GM18499 (cell line): ENCODE results near the gene NCKIPSD.

Source experiments
- ATAC-seq: cut with Tn5 transposase; IDR thresholded peaks from one replicate; pipeline ENCODE4 v1.9.1; 2021; ENCODE audit warnings: moderate number of reproducible peaks; ENCODE audit not compliant: insufficient read depth, unreplicated experiment

Gene NCKIPSD

DNA sequence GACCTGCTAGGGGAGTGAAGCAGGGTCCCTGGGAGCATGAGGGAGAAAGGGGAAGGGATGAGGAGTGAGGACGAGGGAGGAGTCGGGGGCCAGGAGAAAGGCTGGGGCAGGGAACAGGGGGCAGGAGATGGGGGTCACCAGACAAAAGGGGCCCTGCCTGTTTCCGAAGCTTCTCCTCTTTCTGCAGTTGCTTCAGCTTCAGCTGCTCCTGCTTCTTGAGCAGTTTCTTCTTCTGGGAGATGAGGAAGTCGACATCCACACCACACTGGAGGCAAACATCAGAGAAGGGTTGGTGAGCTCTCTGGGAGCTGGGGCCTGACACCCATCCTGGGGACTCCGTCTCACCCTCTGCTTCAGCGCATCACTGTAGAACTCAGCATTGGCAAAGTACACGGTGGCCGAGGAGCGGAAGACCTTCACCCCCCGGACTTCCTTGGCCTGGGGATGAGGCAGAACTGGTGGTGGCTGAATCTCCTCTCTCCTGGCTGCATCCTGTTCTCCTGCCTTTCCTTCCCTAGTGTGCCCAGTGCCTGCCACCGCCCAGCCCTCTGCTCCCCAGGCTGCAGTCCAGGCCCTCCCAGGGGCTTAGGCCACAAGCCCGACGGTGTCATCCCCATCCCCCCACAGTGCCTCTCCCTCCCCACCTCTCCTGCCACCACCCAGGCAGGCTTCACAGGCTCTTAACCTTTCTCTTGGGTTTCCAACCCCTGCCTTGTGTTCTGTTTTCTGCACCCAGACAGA is 57.3 kb downstream of the NCKIPSD start:
- no peak for ATAC-seq

DNA sequence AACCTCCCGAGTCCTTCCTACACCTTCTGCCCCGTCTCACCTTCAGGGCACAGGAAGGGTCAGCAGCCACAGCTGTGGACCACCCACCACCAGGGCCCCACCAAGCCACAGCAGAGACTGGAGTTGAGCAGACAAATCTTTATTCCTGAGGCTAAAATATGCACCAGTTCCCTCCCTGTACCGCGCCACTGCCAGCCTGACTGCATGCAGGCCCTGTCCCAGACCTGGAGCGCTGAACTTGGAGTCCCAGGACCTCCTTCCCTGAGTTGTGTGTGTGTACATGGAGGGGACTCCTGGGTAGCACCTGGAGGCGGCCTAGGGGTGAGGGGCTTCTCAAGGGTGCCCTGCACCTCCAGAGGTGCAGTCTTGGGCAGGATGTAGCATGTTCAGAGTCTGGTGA is 60.1 kb downstream of the NCKIPSD start:
- no peak for ATAC-seq

DNA sequence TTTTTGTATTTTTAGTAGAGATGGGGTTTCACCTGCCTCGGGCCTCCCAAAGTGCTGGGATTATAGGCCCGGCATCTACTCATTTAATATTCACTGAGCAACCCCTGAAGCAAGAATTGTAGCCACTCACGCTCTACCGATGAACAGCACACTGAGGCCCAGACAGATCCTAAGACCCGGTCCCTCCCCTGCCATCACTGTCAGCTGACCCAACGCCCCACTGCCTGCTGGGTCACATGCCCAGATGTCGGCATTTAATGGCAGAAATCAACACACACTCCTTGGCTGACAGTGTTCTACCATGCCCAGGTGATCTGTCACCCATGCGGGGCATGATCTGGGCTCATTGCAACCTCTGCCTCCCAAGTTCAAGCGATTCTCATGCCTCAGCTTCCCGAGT is 60.9 kb downstream of the NCKIPSD start:
- ATAC-seq, result no peak

DNA sequence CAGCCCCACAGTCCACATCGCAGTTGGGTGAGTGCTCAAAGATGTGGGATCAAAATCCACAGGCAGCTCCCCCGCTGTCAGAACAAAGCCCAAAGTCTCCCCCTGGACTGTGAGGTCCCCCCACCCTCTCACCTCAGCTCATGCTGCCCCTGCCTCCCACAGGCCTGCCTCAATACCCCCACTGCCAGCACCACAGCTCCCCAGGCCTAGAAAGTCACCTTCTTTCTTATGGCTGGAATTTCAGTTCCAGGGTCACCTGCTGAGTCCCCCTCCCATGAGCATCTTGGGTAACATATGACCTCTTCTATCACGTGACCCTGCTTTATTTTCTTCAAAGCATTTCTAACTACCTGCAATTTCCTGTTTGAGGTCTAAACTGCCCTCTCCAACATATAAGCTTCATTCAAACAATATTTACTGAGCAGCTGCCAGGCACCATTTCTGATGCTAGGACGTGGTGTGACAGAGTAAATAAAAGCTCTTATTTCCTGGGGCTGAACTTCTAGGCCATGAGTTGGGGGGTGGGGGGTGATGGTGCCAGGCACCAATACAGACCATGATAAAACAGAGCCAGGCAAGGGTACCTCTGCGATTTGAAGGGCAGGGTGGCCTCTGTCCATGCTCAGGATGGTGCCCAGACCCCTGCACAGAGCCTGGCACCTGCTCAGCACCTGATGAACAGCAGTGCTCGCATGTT is 61.7 kb downstream of the NCKIPSD start:
- no peak for ATAC-seq
